Testis (tissue), 3 donors: ENCODE results near the gene CLSTN1. TPM values are rescaled to one million over a fixed set of nuclear protein-coding genes. Genes with fewer than 3 reads are reported as not detected.
"Not testable (repeated sequence)": the region's sequence is repeated elsewhere in the genome, so short reads cannot be mapped to it uniquely, and the experiment has no call there.

Source experiments
- DNase-seq: peaks from one replicate; pipeline ENCODE4 v3.0.0-alpha.2; 2019
- H3K27ac ChIP-seq, 2 donors: fragments of 200-600 bp; sonication (generic); one replicate each; pipeline ENCODE4 v1.5.1; 2019
- H3K27me3 ChIP-seq: fragments of 200-600 bp; sonication (generic); one replicate; pipeline ENCODE4 v1.5.1; 2019
- H3K36me3 ChIP-seq: fragments of 200-600 bp; sonication (generic); one replicate; pipeline ENCODE4 v1.5.1; 2017; ENCODE audit warnings: low read depth; ENCODE audit errors: missing control alignments
- H3K4me1 ChIP-seq: fragments of 200-600 bp; sonication (generic); one replicate; pipeline ENCODE4 v1.5.1; 2019
- H3K4me3 ChIP-seq, 2 donors: fragments of 200-600 bp; sonication (generic); one replicate each; pipeline ENCODE4 v1.5.1; 2017 to 2019
- H3K9me3 ChIP-seq: fragments of 200-600 bp; sonication (generic); one replicate; pipeline ENCODE4 v1.5.1; 2017
- CTCF ChIP-seq, 3 experiments: fragments of 450-650 bp in 2 of 3; fragments of 200-600 bp in 1 of 3; sonication (generic) in 1 of 3; IDR thresholded peaks; one replicate each; pipeline ENCODE4 v1.5.1; 2016 to 2019; ENCODE audit warnings: antibody characterized with exemption in 3 of 3, mild to moderate bottlenecking in 2 of 3, moderate library complexity in 1 of 3
- POLR2A ChIP-seq: fragments of 450-650 bp; IDR thresholded peaks from one replicate; pipeline ENCODE4 v1.6.1; 2017; ENCODE audit warnings: antibody characterized with exemption, mild to moderate bottlenecking, moderate library complexity
- WGBS, 2 donors: methylation state at CpG; one replicate each; pipeline ENCODE4 v1.1.5; 2018; 5-methylcytosine and 5-hydroxymethylcytosine counted together
- intact Hi-C: fragments of 100-400 bp; cut with DNase I; formaldehyde crosslinking; loops from one replicate; pipeline ENCODE4 v1.15.1; 2023; ENCODE audit warnings: low total_unique reads
- polyA plus RNA-seq: library from polyadenylated mRNA; stranded (reverse); fragments of 350-450 nt; fragmentation: Illumina TruSeq; extraction: RNeasy Lipid Tissue Mini Kit (QIAGEN cat#74804); gene quantifications from one replicate; pipeline ENCODE4 v1.2.3, GENCODE V29; 2014; ENCODE audit warnings: low read depth, low replicate concordance; ENCODE audit not compliant: insufficient read depth
- total RNA-seq, 2 donors: library from RNA; depleted of rRNA; stranded (reverse); fragments of >200 nt; gene quantifications; one replicate each; pipeline ENCODE4 v1.2.3, GENCODE V29; 2016

CLSTN1 gene
- total and polyA plus RNA-seq, 3 donors from 2014 or later: 52.6 to 70.2 (median 60.4) TPM

- no peak overlapping the region for H3K4me3 ChIP-seq
- no peak overlapping the region for H3K27ac ChIP-seq
- WGBS, 2 donors: 64 to 70% methylated on average over 8 of the region's 8 CpGs
- TF ChIP-seq CTCF (IDR thresholded peaks at IDR 0.05): no peak
- TF ChIP-seq POLR2A: no peak
- H3K27me3 ChIP-seq: no peaks in the 10 kb centered on the region
- no peak for DNase-seq
- H3K4me1 ChIP-seq: no peaks in the 10 kb centered on the region
- intact Hi-C loops: no loop called here
- H3K36me3 ChIP-seq: no peaks in the 10 kb centered on the region
- H3K9me3 ChIP-seq: no peaks in the 10 kb centered on the region
These were observed 15.3 kb downstream of the CLSTN1 start for GRCh38 chr1:9808459-9808858.

DNA sequence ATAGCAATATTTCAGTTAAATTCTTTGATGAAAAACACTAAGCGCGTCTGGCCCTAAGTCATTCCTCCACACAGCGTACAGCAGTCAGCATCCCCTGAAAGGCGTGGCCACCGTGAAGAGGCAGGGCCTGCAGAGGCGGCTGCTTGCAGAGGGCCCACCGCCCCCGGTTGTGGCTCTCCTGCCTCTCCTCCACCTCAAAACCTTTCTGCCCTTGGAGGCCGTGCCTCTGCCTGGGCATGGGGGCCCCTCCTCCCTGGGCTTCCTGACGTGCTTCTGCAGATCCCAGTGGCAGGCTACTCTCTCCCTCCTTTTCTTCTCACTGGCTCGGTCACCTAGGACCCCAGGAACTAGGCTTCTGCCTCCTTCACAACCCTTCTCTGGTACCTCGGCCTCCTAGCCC lies 16.2 kb downstream of the CLSTN1 start:
- intact Hi-C loops: no loop called here
- Histone ChIP-seq H3K27me3 (no peaks in the 10 kb centered on the region), H3K9me3 (no peaks in the 10 kb centered on the region), H3K4me1 (no peaks in the 10 kb centered on the region), H3K36me3 (no peaks in the 10 kb centered on the region), H3K27ac (no peak overlapping the region), H3K4me3 (no peak overlapping the region)
- 79 to 84% methylated on average over 12 of the region's 12 CpGs for WGBS, 2 donors
- TF ChIP-seq CTCF (IDR thresholded peaks at IDR 0.05) (no peak), POLR2A (no peak)
- no peak for DNase-seq

DNA sequence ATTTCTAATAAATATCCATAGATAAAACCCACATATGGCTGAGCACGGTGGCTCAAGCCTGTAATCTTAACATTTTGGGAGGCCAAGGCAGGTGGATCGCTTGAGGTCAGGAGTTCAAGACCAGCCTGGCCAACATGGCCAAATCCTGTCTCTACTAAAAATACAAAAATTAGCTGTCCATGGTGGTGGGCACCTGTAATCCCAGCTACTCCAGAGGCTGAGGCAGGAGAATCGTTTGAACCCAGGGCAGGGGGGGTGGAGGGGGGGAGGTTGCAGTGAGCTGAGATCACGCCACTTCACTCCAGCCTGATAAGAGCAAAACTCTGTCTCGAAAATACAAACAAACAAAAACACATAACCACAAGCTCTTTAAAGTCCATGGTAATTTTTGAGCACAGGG lies 17.8 kb downstream of the CLSTN1 start:
- intact Hi-C loops, H3K27ac ChIP-seq, H3K4me3 ChIP-seq, DNase-seq, H3K27me3 ChIP-seq, H3K4me1 ChIP-seq, H3K9me3 ChIP-seq, H3K36me3 ChIP-seq: not testable (repeated sequence)
- WGBS, 2 donors: 84 to 90% methylated on average over 5 of the region's 5 CpGs

DNA sequence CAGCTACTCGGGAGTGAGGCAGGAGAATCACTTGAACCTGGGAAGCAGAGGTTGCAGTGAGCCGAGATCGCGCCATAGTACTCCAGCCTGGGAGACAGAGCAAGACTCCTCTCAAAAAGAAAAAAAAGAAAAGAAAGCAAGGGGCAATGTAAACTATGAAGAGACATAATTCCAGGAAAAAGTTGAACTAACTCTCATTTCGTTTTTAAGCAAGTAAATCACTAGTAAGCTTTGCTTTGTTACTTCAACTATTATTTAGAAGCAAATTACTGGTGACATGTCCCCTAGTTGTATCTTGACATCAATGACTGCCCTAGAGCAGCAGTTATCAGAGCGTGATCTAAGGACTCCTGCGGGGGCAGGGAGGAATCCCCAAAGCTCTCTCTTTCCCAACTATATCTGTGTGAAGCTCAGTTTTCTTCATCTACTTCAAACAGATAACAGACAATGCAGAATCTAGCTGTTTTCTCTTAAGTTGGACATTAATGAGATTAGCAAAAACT lies 18.7 kb downstream of the CLSTN1 start:
- no peaks in the 10 kb centered on the region for H3K9me3 ChIP-seq
- 66 to 73% methylated on average over 7 of the region's 7 CpGs for WGBS, 2 donors
- H3K27ac ChIP-seq: no peak overlapping the region
- H3K4me1 ChIP-seq: no peaks in the 10 kb centered on the region
- no peaks in the 10 kb centered on the region for H3K27me3 ChIP-seq
- no peak for DNase-seq
- no peaks in the 10 kb centered on the region for H3K36me3 ChIP-seq
- no peak overlapping the region for H3K4me3 ChIP-seq
- intact Hi-C loops: no loop called here
- TF ChIP-seq POLR2A (no peak), CTCF (IDR thresholded peaks at IDR 0.05) (no peak)

- H3K9me3 ChIP-seq, intact Hi-C loops, H3K4me3 ChIP-seq, H3K27ac ChIP-seq, H3K36me3 ChIP-seq, H3K4me1 ChIP-seq, DNase-seq, H3K27me3 ChIP-seq: not testable (repeated sequence)
- WGBS, 2 donors: 91 to 92% methylated on average over 13 of the region's 13 CpGs
These were observed 20.5 kb downstream of the CLSTN1 start for GRCh38 chr1:9803003-9803918.
